ENCODE results near the gene ETV2.

Gene ETV2

DNA sequence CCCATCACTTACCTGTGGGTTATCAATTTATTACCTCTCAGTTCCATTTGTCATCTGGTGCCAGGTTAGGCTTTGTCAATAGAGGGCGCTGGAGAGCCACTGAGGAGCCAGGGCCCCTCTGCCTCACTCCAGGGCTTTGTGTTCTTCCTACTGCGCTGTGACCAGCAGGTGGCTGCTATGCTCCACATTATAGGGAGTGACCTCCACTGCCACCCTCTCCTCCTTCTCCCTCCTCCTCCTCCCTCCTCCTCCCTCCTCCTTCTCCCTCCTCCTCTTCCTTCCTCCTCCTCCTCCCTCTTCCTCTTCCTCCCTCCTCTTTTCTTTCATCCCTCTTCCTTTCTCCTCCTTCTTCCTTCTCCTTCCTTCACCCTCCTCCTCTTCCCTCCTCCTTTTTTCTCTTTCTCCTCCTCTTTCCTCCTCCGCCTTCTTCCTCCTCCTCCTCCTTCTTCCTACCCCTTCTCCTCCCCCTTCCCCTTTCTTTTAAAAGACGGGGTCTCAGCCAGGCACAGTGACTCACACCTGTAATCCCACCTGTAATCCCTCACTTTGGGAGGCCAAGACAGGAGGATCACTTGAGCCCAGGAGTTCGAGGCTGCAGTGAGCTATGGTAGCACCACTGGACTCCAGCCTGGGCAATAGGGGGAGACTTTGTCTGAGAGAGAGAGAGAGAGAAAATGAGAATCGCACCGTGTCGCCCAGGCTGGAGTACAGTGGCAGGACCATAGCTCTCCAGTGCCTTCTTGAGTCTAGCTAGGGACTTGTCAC, 52.5 kb downstream of the ETV2 start:
- peak; percentile 82 for DNase-seq (ENCODE audit: low read depth)
- peak; percentile 99 for TF ChIP-seq CTCF (conservative IDR thresholded peaks at IDR 0.05; ENCODE audit: low read length)
- no peak overlapping the region for H3K4me3 ChIP-seq (ENCODE audit: low read length)
